Suprapubic skin (tissue), 4 donors: ENCODE measurements around the gene ERGIC1.

Source experiments
- POLR2A ChIP-seq, 2 donors: fragments of 450-650 bp; IDR thresholded peaks; one replicate each; pipeline ENCODE4 v1.6.1; 2017; ENCODE audit warnings: antibody characterized with exemption in 2 of 2, mild to moderate bottlenecking in 2 of 2, moderate library complexity in 2 of 2
- POLR2AphosphoS5 ChIP-seq, 3 donors: sonication (generic); formaldehyde crosslinking; IDR thresholded peaks; one replicate each; pipeline ENCODE4 v1.6.1; 2017; ENCODE audit warnings: antibody characterized with exemption in 3 of 3
- TF ChIP-seq, protein P1 (sequence below), 2 donors: fragments of 200-600 bp in 1 of 2; fragments of 450-650 bp in 1 of 2; sonication (generic) in 1 of 2; IDR thresholded peaks; one replicate each; pipeline ENCODE4 v1.5.1; 2016 to 2019; ENCODE audit warnings: antibody characterized with exemption in 2 of 2, mild to moderate bottlenecking in 1 of 2, moderate library complexity in 1 of 2

DNA sequence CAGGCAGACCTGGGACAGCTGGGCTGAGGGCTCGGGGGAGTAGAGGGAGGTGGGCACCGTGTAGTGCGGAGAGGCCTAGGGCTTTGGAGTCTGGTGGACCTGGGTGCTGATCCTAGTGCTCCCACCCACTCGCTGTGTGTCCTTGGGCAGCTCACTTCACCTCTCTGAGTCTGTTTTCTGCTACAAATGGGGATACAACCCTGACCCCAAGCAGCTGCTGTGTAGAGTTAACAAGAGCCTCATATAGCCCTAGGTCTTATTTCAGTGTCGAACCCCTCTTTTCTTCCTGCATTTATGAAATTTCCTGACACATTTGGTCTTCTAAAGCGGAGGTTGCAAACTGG, 16.4 kb downstream of the ERGIC1 start:
- TF ChIP-seq POLR2A (IDR thresholded peaks at IDR 0.05), result no peak
- TF ChIP-seq, protein P1, sequence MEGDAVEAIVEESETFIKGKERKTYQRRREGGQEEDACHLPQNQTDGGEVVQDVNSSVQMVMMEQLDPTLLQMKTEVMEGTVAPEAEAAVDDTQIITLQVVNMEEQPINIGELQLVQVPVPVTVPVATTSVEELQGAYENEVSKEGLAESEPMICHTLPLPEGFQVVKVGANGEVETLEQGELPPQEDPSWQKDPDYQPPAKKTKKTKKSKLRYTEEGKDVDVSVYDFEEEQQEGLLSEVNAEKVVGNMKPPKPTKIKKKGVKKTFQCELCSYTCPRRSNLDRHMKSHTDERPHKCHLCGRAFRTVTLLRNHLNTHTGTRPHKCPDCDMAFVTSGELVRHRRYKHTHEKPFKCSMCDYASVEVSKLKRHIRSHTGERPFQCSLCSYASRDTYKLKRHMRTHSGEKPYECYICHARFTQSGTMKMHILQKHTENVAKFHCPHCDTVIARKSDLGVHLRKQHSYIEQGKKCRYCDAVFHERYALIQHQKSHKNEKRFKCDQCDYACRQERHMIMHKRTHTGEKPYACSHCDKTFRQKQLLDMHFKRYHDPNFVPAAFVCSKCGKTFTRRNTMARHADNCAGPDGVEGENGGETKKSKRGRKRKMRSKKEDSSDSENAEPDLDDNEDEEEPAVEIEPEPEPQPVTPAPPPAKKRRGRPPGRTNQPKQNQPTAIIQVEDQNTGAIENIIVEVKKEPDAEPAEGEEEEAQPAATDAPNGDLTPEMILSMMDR (IDR thresholded peaks at IDR 0.05), result no peak
- TF ChIP-seq POLR2AphosphoS5 (IDR thresholded peaks at IDR 0.05), result no peak
